Endothelial cell of umbilical vein (primary cell): Measurements from ENCODE around the gene PRPSAP1. TPM values are rescaled to one million over a fixed set of nuclear protein-coding genes. Genes with fewer than 3 reads are reported as not detected.

ENCODE experiments used
- BruUV-seq: library from RNA; stranded (reverse); fragments of 400-500 nt; replicated peaks from 2 replicates; lab custom pipeline; 2021; lab: Mats Ljungman, UMichigan
- CTCF ChIA-PET: fragments of 300-600, 350-600 bp; sonication (Branson Sonifier 250); formaldehyde crosslinking; loops from one replicate; lab custom pipeline; 2021; ENCODE audit warnings: antibody characterized with exemption, inconsistent platforms; lab: Charles Lee
- POLR2A ChIA-PET: fragments of 300-600, 350-600 bp; sonication (Branson Sonifier 250); formaldehyde crosslinking; loops from one replicate; lab custom pipeline; 2021; ENCODE audit warnings: antibody characterized with exemption, inconsistent platforms; lab: Charles Lee
- DNase-seq: peaks from one replicate; pipeline ENCODE4 v3.0.0-alpha.2; 2011; ENCODE audit warnings: low read depth, low spot score
- FAIRE-seq: peaks from 2 replicates; lab custom pipeline; 2011; peaks lifted over from hg19 to GRCh38; lab: Jason Lieb, UNC
- H2AFZ ChIP-seq: 2 replicates; pipeline ENCODE4 v1.6.0; 2012; ENCODE audit warnings: low read depth, low read length, control low read depth, inconsistent platforms
- H3K27ac ChIP-seq: 2 replicates; pipeline ENCODE4 v1.5.1; 2011; ENCODE audit warnings: low read depth, mild to moderate bottlenecking, control low read depth, low read length, moderate library complexity; ENCODE audit not compliant: insufficient read depth
- H3K27me3 ChIP-seq, 2 experiments: 2 replicates each; pipeline versions ENCODE4 v1.6.0 to v1.6.1; 2011; ENCODE audit warnings: low read length in 2 of 2, mixed read lengths in 1 of 2; ENCODE audit not compliant: control insufficient read depth in 2 of 2, insufficient read depth in 2 of 2
- H3K36me3 ChIP-seq, 2 experiments: 2 replicates in 1 of 2; 3 replicates in 1 of 2; pipeline ENCODE4 v1.5.1; 2011; ENCODE audit warnings: low read length in 2 of 2, mild to moderate bottlenecking in 1 of 2, moderate library complexity in 1 of 2; ENCODE audit not compliant: control insufficient read depth in 2 of 2, insufficient read depth in 2 of 2; ENCODE audit errors: extremely low read depth in 1 of 2
- H3K4me1 ChIP-seq: 3 replicates; pipeline ENCODE4 v1.5.1; 2011; ENCODE audit warnings: mild to moderate bottlenecking, low read length; ENCODE audit not compliant: control insufficient read depth, insufficient read depth; ENCODE audit errors: extremely low read depth
- H3K4me2 ChIP-seq: 2 replicates; pipeline ENCODE4 v1.6.1; 2011; ENCODE audit warnings: low read length, control low read depth, mixed read lengths; ENCODE audit not compliant: insufficient read depth
- H3K4me3 ChIP-seq, 3 experiments: fragments of 200-600 bp in 1 of 3; sonication (generic), shearing (Covaris generic) in 1 of 3; replicated peaks in 1 of 3; 2 replicates each; pipeline ENCODE4 v1.5.1; 2011 to 2016; ENCODE audit warnings: control low read depth in 3 of 3, low read length in 3 of 3, mild to moderate bottlenecking in 2 of 3, inconsistent platforms in 1 of 3, low read depth in 1 of 3, moderate library complexity in 1 of 3; ENCODE audit not compliant: insufficient read depth in 1 of 3
- H3K79me2 ChIP-seq: 2 replicates; pipeline ENCODE4 v1.6.0; 2012; ENCODE audit warnings: low read length, inconsistent platforms; ENCODE audit not compliant: control insufficient read depth, insufficient read depth
- H3K9ac ChIP-seq: replicated peaks from 2 replicates; pipeline ENCODE3; 2011; ENCODE audit warnings: low read length, control low read depth; ENCODE audit not compliant: insufficient read depth; ENCODE audit errors: extremely low read depth
- H3K9me1 ChIP-seq: replicated peaks from 3 replicates; pipeline ENCODE4 v1.6.0; 2011; ENCODE audit warnings: mild to moderate bottlenecking, low read length; ENCODE audit not compliant: control insufficient read depth, insufficient read depth; ENCODE audit errors: extremely low read depth
- H3K9me3 ChIP-seq: replicated peaks from 2 replicates; pipeline ENCODE4 v1.5.1; 2012; ENCODE audit warnings: low read length, inconsistent platforms; ENCODE audit not compliant: control insufficient read depth, insufficient read depth
- H4K20me1 ChIP-seq: replicated peaks from 2 replicates; pipeline ENCODE3; 2011; ENCODE audit warnings: mild to moderate bottlenecking, low read length; ENCODE audit not compliant: control insufficient read depth, insufficient read depth; ENCODE audit errors: extremely low read depth
- CTCF ChIP-seq, 2 donors: IDR thresholded peaks; 1 replicate in 1 of 2; 2 replicates in 1 of 2; pipeline ENCODE4 v1.5.1; 2011; ENCODE audit warnings: low read length in 2 of 2, mild to moderate bottlenecking in 2 of 2, moderate library complexity in 2 of 2, control low read depth in 1 of 2, inconsistent platforms in 1 of 2, low read depth in 1 of 2; ENCODE audit not compliant: insufficient read depth in 1 of 2; ENCODE audit errors: extremely low read depth in 1 of 2
- EZH2 ChIP-seq: IDR thresholded peaks from 2 replicates; pipeline ENCODE4 v1.6.1; 2012; ENCODE audit warnings: borderline replicate concordance, low read depth, mild to moderate bottlenecking, moderate library complexity, low read length, inconsistent platforms; ENCODE audit not compliant: severe bottlenecking
- FOS ChIP-seq: IDR thresholded peaks from 2 replicates; pipeline ENCODE4 v1.6.1; 2011; ENCODE audit warnings: mild to moderate bottlenecking, low read length, moderate library complexity, borderline replicate concordance; ENCODE audit not compliant: insufficient read depth
- GATA2 ChIP-seq: IDR thresholded peaks from 2 replicates; pipeline ENCODE4 v1.7.0; 2011; ENCODE audit warnings: low read depth, mild to moderate bottlenecking, moderate library complexity, mixed read lengths, low read length; ENCODE audit not compliant: insufficient read length, insufficient read depth
- JUN ChIP-seq: IDR thresholded peaks from 2 replicates; pipeline ENCODE4 v1.6.1; 2011; ENCODE audit warnings: borderline replicate concordance, low read depth; ENCODE audit not compliant: insufficient read length, insufficient read depth
- MAX ChIP-seq: IDR thresholded peaks from 2 replicates; pipeline ENCODE4 v1.6.1; 2011; ENCODE audit not compliant: insufficient read depth, insufficient read length
- MYC ChIP-seq: IDR thresholded peaks from one replicate; pipeline ENCODE4 v1.6.1; 2011; ENCODE audit warnings: mild to moderate bottlenecking, low read depth, low read length
- POLR2A ChIP-seq: IDR thresholded peaks from 2 replicates; pipeline ENCODE4 v1.6.1; 2012; ENCODE audit warnings: low read depth, mild to moderate bottlenecking, control low read depth, low read length
- POLR2AphosphoS5 ChIP-seq: IDR thresholded peaks from 2 replicates; pipeline ENCODE4 v1.6.1; 2012; ENCODE audit warnings: low read depth, mild to moderate bottlenecking, control low read depth, low read length, moderate library complexity; ENCODE audit not compliant: insufficient read depth
- dilution Hi-C: fragments of 300-500 bp; cut with MboI; formaldehyde crosslinking; loops from one replicate; pipeline ENCODE4 v1.15.0; 2019; ENCODE audit warnings: low sequenced_read_pairs; ENCODE audit not compliant: extremely low pct_ligation_motif_present
- intact Hi-C: fragments of 100-400 bp; cut with micrococcal nuclease; formaldehyde crosslinking; loops from one replicate; pipeline ENCODE4 v1.10.0; 2022
- polyA plus RNA-seq, 4 experiments: library from polyadenylated mRNA; depleted of rRNA in 3 of 4; stranded (reverse) in 3 of 4; unstranded in 1 of 4; fragments of >200 nt; gene quantifications; 2 replicates each; pipeline versions ENCODE4 v1.2.1 to v1.2.3, GENCODE V29; 2011 to 2012; ENCODE audit warnings: missing spikeins in 1 of 4
- total RNA-seq: library from RNA; stranded (reverse); gene quantifications from 2 replicates; pipeline ENCODE4 v1.2.3, GENCODE V29; 2021

Gene PRPSAP1
- total and polyA plus RNA-seq, 2 donors (not counting 3 experiments of a cell fraction or from before 2014, with no cell fraction given), result 90.2 to 123 TPM

GRCh38 chr17:76368545-76368944 is 14.8 kb upstream of the PRPSAP1 start:
- CTCF ChIA-PET, result interaction anchor here (0.9 to 3.6 kb wide), 3 partner anchors 14 to 18 kb away, joined by 3 to 106 read pairs (median 4); partner anchors contain the start of gene SPHK1
- Histone ChIP-seq H3K27ac (no peak overlapping the region), H3K27me3 (no peaks in the 10 kb centered on the region), H3K36me3 (no peaks in the 10 kb centered on the region), H4K20me1 (no peaks in the 10 kb centered on the region), H3K4me3 (no peak overlapping the region), H2AFZ (no peak overlapping the region), H3K9ac (no peak overlapping the region), H3K4me2 (no peak overlapping the region), H3K9me1 (no peaks in the 10 kb centered on the region), H3K9me3 (no peaks in the 10 kb centered on the region), H3K4me1 (peaks cover 28% of the 10 kb centered on the region), H3K79me2 (no peaks in the 10 kb centered on the region)
- BruUV-seq, result no TSS peak
- FAIRE-seq (no peak), DNase-seq (no peak)
- dilution Hi-C loops (no loop called here), intact Hi-C loops (no loop called here)
- POLR2A ChIA-PET, result no interaction called here
- TF ChIP-seq POLR2A, result no peak
- no peak for TF ChIP-seq EZH2
- TF ChIP-seq POLR2AphosphoS5, result no peak
- no peak for TF ChIP-seq MYC
- no peak for TF ChIP-seq GATA2
- TF ChIP-seq CTCF (IDR thresholded peaks at IDR 0.05; ENCODE audit: extremely low read depth in 1 of 2, insufficient read depth in 1 of 2, low read depth in 1 of 2, low read length in 2 of 2), result no peak
- no peak for TF ChIP-seq FOS
- no peak for TF ChIP-seq MAX
- TF ChIP-seq JUN, result no peak
